K562 (cell line): ENCODE data around the gene ZNF584. TPM values are rescaled to one million over a fixed set of nuclear protein-coding genes. Genes with fewer than 3 reads are reported as not detected.

Experiments used
- ATAC-seq: fragments of 200-7000 bp; cut with Tn5 transposase; 3 replicates; pipeline ENCODE4 v1.9.1; 2020; ENCODE audit warnings: moderate library complexity
- BruUV-seq: library from RNA; stranded (reverse); fragments of 400-500 nt; replicated peaks from 2 replicates; lab custom pipeline; 2021; lab: Mats Ljungman, UMichigan
- CTCF ChIA-PET: fragments of 300-600 bp; formaldehyde crosslinking; extraction: SDS; loops from one replicate; lab custom pipeline; 2021; ENCODE audit warnings: low intra/inter-chr PET ratio; lab: Yijun Ruan, JAX
- POLR2A ChIA-PET: fragments of 300-600, 350-650 bp; sonication (Branson Sonifier 250); formaldehyde crosslinking; extraction: SDS; loops from one replicate; lab custom pipeline; 2021; ENCODE audit warnings: antibody characterized with exemption, inconsistent platforms; lab: Yijun Ruan, JAX
- DNase-seq, 4 experiments: peaks; one replicate each; pipeline versions ENCODE4 v3.0.0 to v3.0.0-alpha.2; 2011 to 2018; ENCODE audit warnings: low spot score in 3 of 4, mixed read lengths in 3 of 4; ENCODE audit errors: extremely low read depth in 1 of 4
- FAIRE-seq: peaks from 2 replicates; lab custom pipeline; 2011; peaks lifted over from hg19 to GRCh38; lab: Jason Lieb, UNC
- H2AFZ ChIP-seq: 2 replicates; pipeline ENCODE4 v1.6.0; 2011; ENCODE audit warnings: low read depth, low read length, control low read depth, inconsistent platforms
- H3K27ac ChIP-seq: fragments of 200-600 bp; 3 replicates; pipeline ENCODE4 v1.8.0; 2011; ENCODE audit warnings: low read depth, mild to moderate bottlenecking, control low read depth, inconsistent platforms, low read length, moderate library complexity, mixed read lengths; ENCODE audit errors: extremely low read depth
- H3K27me3 ChIP-seq, 2 experiments: fragments of 300-600 bp in 1 of 2; 2 replicates in 1 of 2; 3 replicates in 1 of 2; pipeline versions ENCODE4 v1.6.0 to v1.8.0; 2011; ENCODE audit warnings: inconsistent platforms in 2 of 2, low read length in 2 of 2, mild to moderate bottlenecking in 1 of 2, mixed read lengths in 1 of 2, moderate library complexity in 1 of 2; ENCODE audit not compliant: control insufficient read depth in 2 of 2, insufficient read depth in 2 of 2
- H3K36me3 ChIP-seq: fragments of 300-600 bp; 3 replicates; pipeline ENCODE4 v1.8.0; 2011; ENCODE audit warnings: mild to moderate bottlenecking, low read length, inconsistent platforms; ENCODE audit not compliant: control insufficient read depth, insufficient read depth
- H3K4me1 ChIP-seq, 2 experiments: fragments of 200-600 bp in 1 of 2; replicated peaks in 1 of 2; 2 replicates in 1 of 2; 3 replicates in 1 of 2; pipeline versions ENCODE4 v1.5.1 to v1.8.0; 2011; ENCODE audit warnings: inconsistent platforms in 2 of 2, low read length in 2 of 2, mild to moderate bottlenecking in 1 of 2, mixed read lengths in 1 of 2, moderate library complexity in 1 of 2; ENCODE audit not compliant: control insufficient read depth in 2 of 2, insufficient read depth in 2 of 2
- H3K4me2 ChIP-seq: 2 replicates; pipeline ENCODE4 v1.6.1; 2011; ENCODE audit warnings: low read length, control low read depth, inconsistent platforms, mixed read lengths; ENCODE audit not compliant: insufficient read depth
- H3K4me3 ChIP-seq: fragments of 200-600 bp; sonication (generic), shearing (Covaris generic); 2 replicates; pipeline ENCODE4 v1.5.1; 2016; ENCODE audit warnings: control low read depth, inconsistent platforms
- H3K79me2 ChIP-seq: fragments of 200-600 bp; 3 replicates; pipeline ENCODE4 v1.8.0; 2011; ENCODE audit warnings: low read length, inconsistent platforms; ENCODE audit not compliant: control insufficient read depth, insufficient read depth
- H3K9ac ChIP-seq, 2 experiments: 2 replicates each; pipeline versions ENCODE4 v1.6.0 to v1.6.1; 2011; ENCODE audit warnings: low read depth in 2 of 2, low read length in 2 of 2, control low read depth in 1 of 2, inconsistent platforms in 1 of 2, mild to moderate bottlenecking in 1 of 2, mixed read lengths in 1 of 2; ENCODE audit not compliant: insufficient read depth in 1 of 2
- H3K9me1 ChIP-seq: one replicate; pipeline ENCODE4 v1.6.0; 2011; ENCODE audit warnings: inconsistent platforms, mild to moderate bottlenecking, low read length, moderate library complexity; ENCODE audit not compliant: control insufficient read depth, insufficient read depth
- H3K9me3 ChIP-seq: replicated peaks from 2 replicates; pipeline ENCODE4 v1.5.1; 2011; ENCODE audit warnings: low read depth, low read length, inconsistent platforms; ENCODE audit not compliant: control insufficient read depth, insufficient read depth
- H4K20me1 ChIP-seq: replicated peaks from 2 replicates; pipeline ENCODE4 v1.6.1; 2011; ENCODE audit warnings: low read length, inconsistent platforms, mixed read lengths; ENCODE audit not compliant: control insufficient read depth, insufficient read depth
- FOSL1 ChIP-seq: fragments of 200-800 bp; sonication (Bioruptor generic); conservative IDR thresholded peaks from 2 replicates; pipeline ENCODE4 v1.6.1; 2016; ENCODE audit warnings: missing genetic modification characterization, missing compliant biosample characterization
- GABPB2 ChIP-seq: fragments of 250-450 bp; sonication (Bioruptor Pico); conservative IDR thresholded peaks from 2 replicates; pipeline ENCODE4 v1.5.1; 2021; ENCODE audit warnings: mild to moderate bottlenecking
- IRF1 ChIP-seq: sonication (generic); formaldehyde crosslinking; IDR thresholded peaks from 2 replicates; pipeline ENCODE4 v1.8.0; 2022; ENCODE audit warnings: missing genetic modification reagents, mild to moderate bottlenecking, borderline replicate concordance
- RBM15 ChIP-seq: fragments of 200-400 bp; formaldehyde crosslinking; IDR thresholded peaks from 2 replicates; pipeline ENCODE4 v1.6.1; 2018; ENCODE audit warnings: mild to moderate bottlenecking, low read length, moderate library complexity; ENCODE audit not compliant: insufficient read depth
- RERE ChIP-seq: sonication (generic); formaldehyde crosslinking; IDR thresholded peaks from 2 replicates; pipeline ENCODE4 v1.8.0; 2023; ENCODE audit warnings: missing genetic modification reagents, mild to moderate bottlenecking, borderline replicate concordance
- RFX7 ChIP-seq: fragments of 250-450 bp; sonication (Bioruptor Pico); IDR thresholded peaks from 2 replicates; pipeline ENCODE4 v1.5.1; 2021; ENCODE audit warnings: mild to moderate bottlenecking
- TSHZ1 ChIP-seq: fragments of 250-450 bp; sonication (Bioruptor Pico); IDR thresholded peaks from 2 replicates; pipeline ENCODE4 v1.4.0; 2020; ENCODE audit warnings: mild to moderate bottlenecking, moderate library complexity
- ZNF518B ChIP-seq: fragments of 250-450 bp; sonication (Bioruptor Pico); IDR thresholded peaks from 2 replicates; pipeline ENCODE4 v1.5.0; 2021; ENCODE audit warnings: mild to moderate bottlenecking, moderate library complexity
- WGBS: fragments of 100-300 bp; shearing (Covaris generic); methylation state at CpG from one replicate; pipeline ENCODE4 v1.1.6; 2016; ENCODE audit warnings: low coverage, mixed read lengths; ENCODE audit not compliant: insufficient coverage; ENCODE audit errors: missing lambda C conversion rate; 5-methylcytosine and 5-hydroxymethylcytosine counted together
- in situ Hi-C: fragments of 300-500 bp; cut with MboI; formaldehyde crosslinking; loops from 4 replicates; pipeline ENCODE4 v1.15.0; 2018; ENCODE audit warnings: inconsistent platforms, mixed read lengths
- intact Hi-C: fragments of 100-400 bp; cut with micrococcal nuclease; formaldehyde crosslinking; loops from 2 replicates; pipeline ENCODE4 v1.14.2; 2022
- polyA plus RNA-seq, 8 experiments: library from polyadenylated mRNA; depleted of rRNA in 4 of 8; stranded (reverse) in 5 of 8; unstranded in 3 of 8; fragments of >200 nt; fragmentation: Nextera tagmentation in 2 of 8; fragmentation: Illumina TruSeq in 1 of 8; extraction: Ambion mirVana in 2 of 8; extraction: Trizol in 1 of 8; gene quantifications; 2 replicates each; pipeline versions ENCODE4 v1.2.1 to v1.2.3, GENCODE V29; 2011 to 2014; ENCODE audit warnings: inconsistent platforms in 1 of 8, missing spikeins in 1 of 8
- total RNA-seq, 7 experiments: library from RNA; depleted of rRNA in 6 of 7; stranded (reverse); fragments of >200 nt in 6 of 7; fragmentation: Illumina TruSeq in 2 of 7; extraction: Trizol in 2 of 7; gene quantifications; 2 replicates each; pipeline versions ENCODE4 v1.2.1 to v1.2.3, GENCODE V29; 2011 to 2021; ENCODE audit warnings: low replicate concordance in 1 of 7

Gene ZNF584
- total and polyA plus RNA-seq, 9 of the 15 experiments (the other 6 are each of a cell fraction or from before 2014, with no cell fraction given), result 5.8 to 43.4 (median 24.6) TPM

- Histone ChIP-seq H3K27ac (no peak overlapping the region), H4K20me1 (no peaks in the 10 kb centered on the region), H3K4me1 (peaks cover 9 to 34% of the 10 kb centered on the region in 2 experiments; a peak in 3 of 5 replicates), H3K9ac (peak overlapping the region in 1 of 2 experiments; percentile 93; a peak in 2 of 4 replicates), H2AFZ (no peak overlapping the region), H3K4me3 (no peak overlapping the region), H3K9me1 (no peaks in the 10 kb centered on the region), H3K4me2 (peak overlapping the region; percentile 99; the same call in 1 of the 2 replicates), H3K79me2 (peaks cover 13% of the 10 kb centered on the region; the same call in 2 of the 3 replicates), H3K36me3 (no peaks in the 10 kb centered on the region), H3K27me3 (no peaks in the 10 kb centered on the region), H3K9me3 (no peaks in the 10 kb centered on the region)
- in situ Hi-C loops, result no loop called here
- FAIRE-seq (no peak), DNase-seq (no peak), ATAC-seq (no peak)
- intact Hi-C loops, result no loop called here
- BruUV-seq, result no TSS peak
- CTCF ChIA-PET, result no interaction called here
- POLR2A ChIA-PET, result interaction anchor here (0.6 to 1.8 kb wide), 3 partner anchors 15 to 132 kb away, joined by 3 to 13 read pairs (median 6); partner anchors contain the start of gene ZNF497
- WGBS, result 58% methylated on average over 6 of the region's 6 CpGs
- TF ChIP-seq FOSL1 (tag) (no peak), RBM15 (no peak), GABPB2 (CRISPR knock-in tag) (no peak), RERE (no peak), IRF1 (CRISPR knock-in tag) (no peak), RFX7 (CRISPR knock-in tag) (no peak), ZNF518B (CRISPR knock-in tag) (no peak), TSHZ1 (CRISPR knock-in tag) (no peak)
Observed at GRCh38 chr19:58379246-58379645, 29.2 kb upstream of the ZNF584 start.
